H1 (cell line): ENCODE measurements around the gene DXO. TPM values are rescaled to one million over a fixed set of nuclear protein-coding genes. Genes with fewer than 3 reads are reported as not detected.
"Not testable (repeated sequence)": the region's sequence is repeated elsewhere in the genome, so short reads cannot be mapped to it uniquely, and the experiment has no call there.

ENCODE experiments used
- CTCF ChIA-PET: fragments of 300-600 bp; sonication (Branson Sonifier 250); formaldehyde crosslinking; loops from one replicate; lab custom pipeline; 2021; ENCODE audit not compliant: partially characterized antibody; lab: Charles Lee
- POLR2A ChIA-PET: fragments of 300-600 bp; sonication (Branson Sonifier 250); formaldehyde crosslinking; loops from one replicate; lab custom pipeline; 2021; ENCODE audit warnings: inconsistent platforms; ENCODE audit not compliant: partially characterized antibody; lab: Charles Lee
- DNase-seq, 2 experiments: peaks; one replicate each; pipeline versions ENCODE4 v3.0.0 to v3.0.0-alpha.2; 2010 to 2022; ENCODE audit warnings: low spot score in 2 of 2, low read depth in 1 of 2, mixed read lengths in 1 of 2
- FAIRE-seq: peaks from 2 replicates; lab custom pipeline; 2011; peaks lifted over from hg19 to GRCh38; lab: Jason Lieb, UNC
- H2AFZ ChIP-seq: 2 replicates; pipeline ENCODE4 v1.8.1; 2012; ENCODE audit warnings: low read length, inconsistent platforms
- H2AK5ac ChIP-seq: 2 replicates; pipeline ENCODE4 v1.6.1; 2013; ENCODE audit warnings: low read depth, low read length
- H2BK120ac ChIP-seq: replicated peaks from 2 replicates; pipeline ENCODE3; 2013; ENCODE audit warnings: low read depth, low read length, inconsistent platforms
- H2BK12ac ChIP-seq: 2 replicates; pipeline ENCODE4 v1.6.1; 2013; ENCODE audit warnings: low read depth, low read length
- H2BK15ac ChIP-seq: 2 replicates; pipeline ENCODE4 v1.6.1; 2013; ENCODE audit warnings: low read length
- H2BK20ac ChIP-seq: 2 replicates; pipeline ENCODE4 v1.6.1; 2013; ENCODE audit warnings: low read length
- H2BK5ac ChIP-seq: 2 replicates; pipeline ENCODE4 v1.6.1; 2013; ENCODE audit warnings: low read depth, low read length
- H3K14ac ChIP-seq: 2 replicates; pipeline ENCODE4 v1.6.1; 2013; ENCODE audit warnings: inconsistent platforms; ENCODE audit not compliant: insufficient read length
- H3K18ac ChIP-seq: 2 replicates; pipeline ENCODE4 v1.6.1; 2013; ENCODE audit warnings: low read length; ENCODE audit errors: extremely low read depth
- H3K23ac ChIP-seq: 2 replicates; pipeline ENCODE4 v1.6.1; 2013; ENCODE audit warnings: inconsistent platforms; ENCODE audit not compliant: insufficient read length
- H3K23me2 ChIP-seq: 2 replicates; pipeline ENCODE4 v1.6.1; 2013; ENCODE audit warnings: low read depth, low read length
- H3K27ac ChIP-seq: 2 replicates; pipeline ENCODE4 v1.6.1; 2011; ENCODE audit warnings: low read depth, low read length, inconsistent platforms
- H3K27me3 ChIP-seq, 4 experiments: replicated peaks in 1 of 4; 1 replicate in 1 of 4; 2 replicates in 3 of 4; pipeline versions ENCODE4 v1.6.1 to v1.8.1; 2011 to 2013; ENCODE audit warnings: low read length in 3 of 4, mild to moderate bottlenecking in 3 of 4, inconsistent platforms in 2 of 4, mixed read lengths in 2 of 4, moderate library complexity in 1 of 4; ENCODE audit not compliant: control insufficient read depth in 3 of 4, insufficient read depth in 3 of 4; ENCODE audit errors: extremely low read depth in 1 of 4
- H3K36me3 ChIP-seq, 4 experiments: 2 replicates each; pipeline versions ENCODE4 v1.6.1 to v1.8.1; 2011 to 2013; ENCODE audit warnings: mild to moderate bottlenecking in 4 of 4, low read length in 3 of 4, moderate library complexity in 2 of 4, control low read depth in 1 of 4, inconsistent platforms in 1 of 4; ENCODE audit not compliant: insufficient read depth in 4 of 4, control insufficient read depth in 2 of 4
- H3K4ac ChIP-seq: replicated peaks from 2 replicates; pipeline ENCODE3; 2013; ENCODE audit warnings: low read length, low read depth, mixed read lengths, inconsistent platforms; ENCODE audit not compliant: insufficient read length
- H3K4me1 ChIP-seq, 4 experiments: replicated peaks in 1 of 4; 1 replicate in 1 of 4; 2 replicates in 3 of 4; pipeline versions ENCODE4 v1.6.1 to v1.8.1; 2011 to 2013; ENCODE audit warnings: low read length in 3 of 4, inconsistent platforms in 2 of 4, mixed read lengths in 1 of 4; ENCODE audit not compliant: insufficient read depth in 4 of 4, control insufficient read depth in 3 of 4
- H3K4me2 ChIP-seq, 2 experiments: 2 replicates each; pipeline versions ENCODE4 v1.6.1 to v1.8.1; 2011 to 2013; ENCODE audit warnings: low read depth in 2 of 2, low read length in 2 of 2, control low read depth in 1 of 2, inconsistent platforms in 1 of 2, mild to moderate bottlenecking in 1 of 2; ENCODE audit not compliant: insufficient read depth in 1 of 2
- H3K4me3 ChIP-seq, 4 experiments: fragments of 200-600, 300-600 bp in 1 of 4; sonication (generic), shearing (Covaris generic), sonication (Bioruptor Twin) in 1 of 4; 2 replicates each; pipeline versions ENCODE4 v1.5.1 to v1.8.1; 2011 to 2016; ENCODE audit warnings: low read length in 4 of 4, low read depth in 3 of 4, control low read depth in 2 of 4, inconsistent platforms in 2 of 4, mild to moderate bottlenecking in 2 of 4, mixed read lengths in 1 of 4, moderate library complexity in 1 of 4; ENCODE audit not compliant: insufficient read depth in 2 of 4; ENCODE audit errors: extremely low read depth in 1 of 4
- H3K56ac ChIP-seq: replicated peaks from 2 replicates; pipeline ENCODE3; 2013; ENCODE audit warnings: low read depth, mild to moderate bottlenecking, mixed read lengths, low read length, inconsistent platforms; ENCODE audit not compliant: insufficient read length
- H3K79me1 ChIP-seq: 2 replicates; pipeline ENCODE4 v1.6.1; 2013; ENCODE audit warnings: low read depth, low read length, control low read depth
- H3K79me2 ChIP-seq, 2 experiments: 2 replicates each; pipeline versions ENCODE4 v1.6.1 to v1.8.1; 2012 to 2013; ENCODE audit warnings: low read length in 2 of 2, mild to moderate bottlenecking in 2 of 2, inconsistent platforms in 1 of 2; ENCODE audit not compliant: insufficient read depth in 2 of 2, control insufficient read depth in 1 of 2
- H3K9ac ChIP-seq, 4 experiments: replicated peaks in 1 of 4; 1 replicate in 1 of 4; 2 replicates in 3 of 4; pipeline versions ENCODE4 v1.6.1 to v1.8.1; 2011 to 2013; ENCODE audit warnings: low read depth in 3 of 4, low read length in 3 of 4, control low read depth in 2 of 4, mild to moderate bottlenecking in 2 of 4, moderate library complexity in 2 of 4, inconsistent platforms in 1 of 4; ENCODE audit errors: extremely low read depth in 1 of 4
- H3K9me3 ChIP-seq, 2 experiments: 2 replicates each; pipeline versions ENCODE4 v1.6.1 to v1.8.1; 2012 to 2013; ENCODE audit warnings: mild to moderate bottlenecking in 2 of 2, moderate library complexity in 2 of 2, control low read depth in 1 of 2, inconsistent platforms in 1 of 2, low read depth in 1 of 2, low read length in 1 of 2, mixed read lengths in 1 of 2; ENCODE audit not compliant: insufficient read depth in 2 of 2
- H4K20me1 ChIP-seq, 2 experiments: replicated peaks in 1 of 2; 2 replicates each; pipeline versions ENCODE3 to v1.8.1; 2011 to 2013; ENCODE audit warnings: inconsistent platforms in 2 of 2, low read length in 2 of 2, mild to moderate bottlenecking in 1 of 2; ENCODE audit not compliant: insufficient read depth in 2 of 2, control insufficient read depth in 1 of 2
- H4K5ac ChIP-seq: 2 replicates; pipeline ENCODE4 v1.6.1; 2013; ENCODE audit warnings: low read length, low read depth, mixed read lengths, inconsistent platforms; ENCODE audit not compliant: insufficient read length
- H4K8ac ChIP-seq: 2 replicates; pipeline ENCODE4 v1.8.0; 2013; ENCODE audit warnings: mild to moderate bottlenecking, moderate library complexity, low read length, inconsistent platforms; ENCODE audit not compliant: insufficient read depth; ENCODE audit errors: extremely low read depth
- H4K91ac ChIP-seq: replicated peaks from 2 replicates; pipeline ENCODE3; 2013; ENCODE audit warnings: low read length, mixed read lengths, inconsistent platforms; ENCODE audit not compliant: insufficient read length
- WGBS, 2 experiments: shearing (Covaris generic) in 1 of 2; methylation state at CpG; one replicate each; pipeline versions ENCODE4 v1.1.6 to v1.1.7; 2013 to 2015; ENCODE audit warnings: low lambda C conversion rate in 2 of 2, mixed read lengths in 2 of 2, inconsistent platforms in 1 of 2, low coverage in 1 of 2, missing lambda C conversion rate in 1 of 2; ENCODE audit not compliant: insufficient replicate concordance in 2 of 2, insufficient coverage in 1 of 2, insufficient read length in 1 of 2; ENCODE audit errors: extremely low coverage in 1 of 2, missing lambda C conversion rate in 1 of 2; 5-methylcytosine and 5-hydroxymethylcytosine counted together
- polyA plus RNA-seq, 7 experiments: library from polyadenylated mRNA; depleted of rRNA in 3 of 7; stranded (reverse) in 5 of 7; unstranded in 2 of 7; fragments of >200 nt in 5 of 7; fragments of 200-250 nt in 2 of 7; gene quantifications; 1 replicate in 5 of 7; 2 replicates in 1 of 7; 4 replicates in 1 of 7; pipeline versions ENCODE4 v1.2.1 to v1.2.3, GENCODE V29; 2011 to 2013; ENCODE audit warnings: missing spikeins in 2 of 7, mixed read lengths in 2 of 7
- total RNA-seq: library from RNA; stranded (reverse); fragmentation: NEBNext Ultra II Directional; extraction: Animal tissue kit (Norgen Biotek cat#: 25700); gene quantifications from 2 replicates; pipeline ENCODE4 v1.2.1, GENCODE V29; 2021

The DXO gene
- total and polyA plus RNA-seq, 2 of the 8 experiments (the other 6 are each of a cell fraction or from before 2014, with no cell fraction given): 14.7 to 23.9 TPM

- no CpG with 5 or more reads among the region's 4 CpGs for WGBS, 2 experiments
- not testable (repeated sequence) for H3K4ac ChIP-seq
Observed at GRCh38 chr6:32004393-32004792, 32.5 kb upstream of the DXO start.

GRCh38 chr6:32003301-32003700 is 31.4 kb upstream of the DXO start:
- H3K4ac ChIP-seq, H2BK12ac ChIP-seq, H2BK20ac ChIP-seq, H3K56ac ChIP-seq, DNase-seq, H3K9ac ChIP-seq, H2BK120ac ChIP-seq, H3K9me3 ChIP-seq, H2AFZ ChIP-seq, H2AK5ac ChIP-seq, CTCF ChIA-PET, H4K20me1 ChIP-seq, H3K23me2 ChIP-seq, H3K27ac ChIP-seq, H3K27me3 ChIP-seq, H3K79me1 ChIP-seq, H3K79me2 ChIP-seq, H4K91ac ChIP-seq, H3K14ac ChIP-seq, H3K4me3 ChIP-seq, H3K4me1 ChIP-seq, FAIRE-seq, H2BK5ac ChIP-seq, H3K4me2 ChIP-seq, H4K8ac ChIP-seq, H3K18ac ChIP-seq, H2BK15ac ChIP-seq, H3K23ac ChIP-seq, H4K5ac ChIP-seq, POLR2A ChIA-PET, H3K36me3 ChIP-seq: not testable (repeated sequence)
- no CpG with 5 or more reads among the region's 7 CpGs for WGBS, 2 experiments

More at GRCh38 chr6:32004393-32004792, 32.5 kb upstream of the DXO start:
- H2BK12ac ChIP-seq, CTCF ChIA-PET, H4K20me1 ChIP-seq, H3K27ac ChIP-seq, H3K4me1 ChIP-seq, H3K79me1 ChIP-seq, H2BK20ac ChIP-seq, H3K27me3 ChIP-seq, H2AFZ ChIP-seq, H3K56ac ChIP-seq, H3K18ac ChIP-seq, H2AK5ac ChIP-seq, H4K8ac ChIP-seq, DNase-seq, H2BK5ac ChIP-seq, H4K5ac ChIP-seq, H3K23me2 ChIP-seq, H3K9ac ChIP-seq, H3K4me3 ChIP-seq, POLR2A ChIA-PET, H3K36me3 ChIP-seq, H3K4me2 ChIP-seq, H3K9me3 ChIP-seq, H3K79me2 ChIP-seq, H2BK15ac ChIP-seq, H2BK120ac ChIP-seq, H4K91ac ChIP-seq, FAIRE-seq, H3K23ac ChIP-seq, H3K14ac ChIP-seq: not testable (repeated sequence)
